GM12891 (cell line): Measurements from ENCODE around the gene CNTNAP5.

Source experiments
- DNase-seq: peaks from one replicate; pipeline ENCODE4 v3.0.0; 2011; ENCODE audit warnings: low spot score; ENCODE audit not compliant: insufficient read length
- FAIRE-seq: peaks from 2 replicates; lab custom pipeline; 2011; peaks lifted over from hg19 to GRCh38; lab: Jason Lieb, UNC
- PAX5 ChIP-seq: IDR thresholded peaks from 2 replicates; pipeline ENCODE4 v1.6.1; 2011; ENCODE audit warnings: low read length, moderate library complexity, mild to moderate bottlenecking; ENCODE audit not compliant: insufficient read depth, severe bottlenecking
- POLR2A ChIP-seq: IDR thresholded peaks from 2 replicates; pipeline ENCODE4 v1.6.1; 2011; ENCODE audit warnings: low read depth, low read length, control low read depth
- POLR2AphosphoS5 ChIP-seq: IDR thresholded peaks from 2 replicates; pipeline ENCODE4 v1.6.1; 2011; ENCODE audit warnings: low read depth, low read length, control low read depth
- POU2F2 ChIP-seq: IDR thresholded peaks from 2 replicates; pipeline ENCODE4 v1.6.1; 2011; ENCODE audit warnings: low read depth, mild to moderate bottlenecking, control low read depth, low read length, moderate library complexity
- SPI1 ChIP-seq: IDR thresholded peaks from 2 replicates; pipeline ENCODE4 v1.6.1; 2011; ENCODE audit warnings: low read depth, low read length, control low read depth
- TAF1 ChIP-seq: IDR thresholded peaks from 2 replicates; pipeline ENCODE4 v1.6.1; 2011; ENCODE audit warnings: low read depth, low read length, control low read depth

CNTNAP5 gene

GRCh38 chr2:124639524-124639923, 614.4 kb downstream of the CNTNAP5 start:
- FAIRE-seq = no peak

GRCh38 chr2:124640221-124640750, 615.2 kb downstream of the CNTNAP5 start:
- DNase-seq (no peak), FAIRE-seq (no peak)
- TF ChIP-seq POLR2AphosphoS5 = no peak

More at GRCh38 chr2:124639524-124639923, 614.4 kb downstream of the CNTNAP5 start:
- TF ChIP-seq PAX5 (no peak), SPI1 (no peak)
- no peak for DNase-seq

GRCh38 chr2:124646166-124646815, 621.2 kb downstream of the CNTNAP5 start:
- FAIRE-seq (no peak), DNase-seq (no peak)
- TF ChIP-seq POLR2AphosphoS5 = no peak
- no peak for TF ChIP-seq POU2F2
- TF ChIP-seq POLR2A = no peak
- TF ChIP-seq SPI1 = no peak
- TF ChIP-seq TAF1 = no peak
- TF ChIP-seq PAX5 = no peak

- no peak for TF ChIP-seq TAF1
- TF ChIP-seq POLR2AphosphoS5 = no peak
- no peak for TF ChIP-seq PAX5
- no peak for TF ChIP-seq POU2F2
- TF ChIP-seq SPI1 = no peak
- TF ChIP-seq POLR2A = no peak
- no peak for FAIRE-seq
These were observed 622.2 kb downstream of the CNTNAP5 start for GRCh38 chr2:124647245-124647644.

GRCh38 chr2:124647663-124648062, 622.6 kb downstream of the CNTNAP5 start:
- FAIRE-seq = no peak

More at GRCh38 chr2:124647245-124647644, 622.2 kb downstream of the CNTNAP5 start:
- DNase-seq = no peak

GRCh38 chr2:124649001-124649400, 623.9 kb downstream of the CNTNAP5 start:
- no peak for TF ChIP-seq POLR2A
- TF ChIP-seq PAX5 = no peak
- TF ChIP-seq POU2F2 = no peak
- no peak for TF ChIP-seq SPI1
- no peak for TF ChIP-seq TAF1
- no peak for TF ChIP-seq POLR2AphosphoS5
- DNase-seq (no peak), FAIRE-seq (no peak)

More at GRCh38 chr2:124647663-124648062, 622.6 kb downstream of the CNTNAP5 start:
- DNase-seq = no peak
- TF ChIP-seq TAF1 (no peak), POLR2A (no peak), POU2F2 (no peak), PAX5 (no peak), SPI1 (no peak), POLR2AphosphoS5 (no peak)

GRCh38 chr2:124652099-124652498, 627.0 kb downstream of the CNTNAP5 start:
- FAIRE-seq = no peak
- no peak for TF ChIP-seq POLR2A
- no peak for TF ChIP-seq POLR2AphosphoS5
- no peak for TF ChIP-seq POU2F2
- TF ChIP-seq PAX5 = no peak
- TF ChIP-seq SPI1 = no peak
- TF ChIP-seq TAF1 = no peak

GRCh38 chr2:124658373-124658772, 633.3 kb downstream of the CNTNAP5 start:
- TF ChIP-seq PAX5 = no peak
- DNase-seq (no peak), FAIRE-seq (no peak)

More at GRCh38 chr2:124652099-124652498, 627.0 kb downstream of the CNTNAP5 start:
- no peak for DNase-seq

DNA sequence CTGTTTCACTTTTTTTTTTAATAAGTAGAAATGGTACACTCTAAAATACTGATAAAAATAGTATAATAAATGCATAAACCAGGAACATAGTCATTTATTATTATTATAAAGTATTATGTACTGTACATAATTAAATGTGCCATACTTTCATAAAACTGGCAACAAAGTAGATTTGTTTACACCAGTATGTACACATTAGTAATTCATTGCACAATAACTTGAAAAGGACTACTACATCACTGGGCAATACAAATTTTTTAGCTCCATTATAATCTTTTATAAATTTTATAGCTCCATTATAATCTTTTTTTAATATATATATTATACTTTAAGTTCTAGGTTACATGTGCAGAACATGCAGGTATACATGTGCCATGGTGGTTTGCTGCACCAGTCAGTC, 636.5 kb downstream of the CNTNAP5 start:
- FAIRE-seq (no peak), DNase-seq (no peak)
- TF ChIP-seq POU2F2 = no peak
- TF ChIP-seq SPI1 = no peak

- no peak for TF ChIP-seq POLR2AphosphoS5
- TF ChIP-seq TAF1 = no peak
- no peak for TF ChIP-seq POU2F2
- no peak for TF ChIP-seq SPI1
- no peak for TF ChIP-seq POLR2A
- no peak for TF ChIP-seq PAX5
- peak; percentile 23 for FAIRE-seq
- DNase-seq = no peak
These were observed 638.0 kb downstream of the CNTNAP5 start for GRCh38 chr2:124662946-124663644.

GRCh38 chr2:124663645-124663997, 638.5 kb downstream of the CNTNAP5 start:
- TF ChIP-seq SPI1 = no peak
- TF ChIP-seq POLR2A = no peak
- no peak for TF ChIP-seq TAF1
- no peak for TF ChIP-seq POLR2AphosphoS5
- no peak for TF ChIP-seq PAX5
- FAIRE-seq (no peak), DNase-seq (no peak)
